Psoas muscle (tissue), 8 donors: Measurements from ENCODE around the gene TM9SF2. TPM values are rescaled to one million over a fixed set of nuclear protein-coding genes. Genes with fewer than 3 reads are reported as not detected.

Experiments
- ATAC-seq, 4 donors: fragments of 200-7000 bp; cut with Tn5 transposase; one replicate each; pipeline ENCODE4 v1.9.1; 2020; ENCODE audit warnings: moderate library complexity in 3 of 4, mild to moderate bottlenecking in 2 of 4
- DNase-seq, 2 donors: peaks; one replicate each; pipeline ENCODE4 v3.0.0-alpha.2; 2020
- H3K27ac ChIP-seq: fragments of 200-600 bp; one replicate; pipeline ENCODE4 v1.8.0; 2022
- H3K27me3 ChIP-seq, 3 donors: fragments of 200-600 bp in 1 of 3; one replicate each; pipeline versions ENCODE4 v1.6.1 to v1.8.0; 2013 to 2022; ENCODE audit warnings: low read length in 2 of 3, mild to moderate bottlenecking in 2 of 3, moderate library complexity in 1 of 3; ENCODE audit not compliant: insufficient read depth in 3 of 3
- H3K36me3 ChIP-seq, 2 donors: fragments of 200-600 bp in 1 of 2; one replicate each; pipeline versions ENCODE4 v1.6.1 to v1.8.0; 2013 to 2022; ENCODE audit warnings: low read depth in 1 of 2, mild to moderate bottlenecking in 1 of 2, moderate library complexity in 1 of 2; ENCODE audit not compliant: insufficient read depth in 1 of 2
- H3K4me1 ChIP-seq: fragments of 200-600 bp; one replicate; pipeline ENCODE4 v1.8.0; 2022
- H3K4me3 ChIP-seq: fragments of 200-600 bp; one replicate; pipeline ENCODE4 v1.8.0; 2022; ENCODE audit warnings: mild to moderate bottlenecking
- H3K9me3 ChIP-seq: fragments of 200-600 bp; one replicate; pipeline ENCODE4 v1.8.0; 2022
- WGBS, 3 donors: extraction: QIAGEN DNeasy Blood & Tissue Kit; methylation state at CpG; one replicate each; pipeline versions ENCODE4 v1.1.6 to v1.1.7; 2013; 5-methylcytosine and 5-hydroxymethylcytosine counted together
- intact Hi-C, 2 donors: fragments of 100-400 bp; cut with DNase I; formaldehyde crosslinking; loops; one replicate each; pipeline versions ENCODE4 v1.11.0 to v1.14.2; 2022
- polyA plus RNA-seq, 3 donors: library from polyadenylated mRNA; stranded (reverse); fragments of 200-250 nt; gene quantifications; one replicate each; pipeline ENCODE4 v1.2.3, GENCODE V29; 2013
- total RNA-seq, 4 donors: library from RNA; stranded (reverse); fragmentation: NEBNext Ultra II Directional in 2 of 4; extraction: Animal tissue kit (Norgen Biotek cat#: 25700) in 2 of 4; gene quantifications; one replicate each; pipeline versions ENCODE4 v1.2.1 to v1.2.4, GENCODE V29; 2021 to 2023
- TF ChIP-seq, protein P1 (sequence below): fragments of 200-600 bp; IDR thresholded peaks from one replicate; pipeline ENCODE4 v1.8.0; 2022; ENCODE audit warnings: antibody characterized with exemption
- donor health status: healthy with polysubstance abuse.
- donor health status: DM: no; HTN: no; CAD: no; lungs with moderate emphysema.
- donor health status: Bipolar disorder and iron deficiency.
- donor health status: healthy.
- donor health status: DM: yes; HTN: yes; CAD: no.
- donor health status: DM: no; HTN: no; CAD: no.
- donor health status: DM: no; HTN: no; CAD: no.
- donor health status: DM: yes; HTN: yes; CAD: no.

TM9SF2 gene
- total and polyA plus RNA-seq, 7 donors: 28.5 to 58.6 (median 42.3) TPM

DNA sequence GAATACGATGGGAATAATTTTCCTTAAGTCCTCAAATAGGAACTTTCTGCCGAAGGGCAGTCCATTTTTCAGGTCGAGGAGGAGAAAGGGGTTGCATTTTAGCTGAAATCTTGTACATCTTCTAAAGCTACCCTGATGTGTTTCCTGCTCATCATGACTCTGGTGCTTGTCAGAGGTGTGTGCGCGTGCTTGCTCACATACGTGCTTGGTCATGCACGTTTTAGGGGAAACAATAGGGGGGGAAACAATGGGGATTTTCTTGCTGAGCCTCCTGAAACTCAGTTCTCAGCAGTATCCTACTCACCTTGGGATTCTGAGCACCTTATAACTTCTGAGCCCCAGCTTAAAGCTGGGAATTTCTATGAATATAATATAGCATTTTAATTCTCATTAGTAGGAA is 44.7 kb downstream of the TM9SF2 start:
- ATAC-seq (no peak), DNase-seq (no peak)
- Histone ChIP-seq H3K4me3 (no peak overlapping the region), H3K4me1 (no peaks in the 10 kb centered on the region), H3K27ac (no peak overlapping the region), H3K9me3 (no peaks in the 10 kb centered on the region), H3K27me3 (no peaks in the 10 kb centered on the region), H3K36me3 (peaks cover 6 to 100% of the 10 kb centered on the region in 2 donors)
- intact Hi-C loops: loop anchor here in 1 of 2 donors (10.0 kb wide), 1 partner anchor 1531 kb away; no protein-coding TSS in a partner anchor
- 75 to 92% (median 90%) methylated on average over 7 of the region's 7 CpGs for WGBS, 3 donors
- TF ChIP-seq, protein P1, sequence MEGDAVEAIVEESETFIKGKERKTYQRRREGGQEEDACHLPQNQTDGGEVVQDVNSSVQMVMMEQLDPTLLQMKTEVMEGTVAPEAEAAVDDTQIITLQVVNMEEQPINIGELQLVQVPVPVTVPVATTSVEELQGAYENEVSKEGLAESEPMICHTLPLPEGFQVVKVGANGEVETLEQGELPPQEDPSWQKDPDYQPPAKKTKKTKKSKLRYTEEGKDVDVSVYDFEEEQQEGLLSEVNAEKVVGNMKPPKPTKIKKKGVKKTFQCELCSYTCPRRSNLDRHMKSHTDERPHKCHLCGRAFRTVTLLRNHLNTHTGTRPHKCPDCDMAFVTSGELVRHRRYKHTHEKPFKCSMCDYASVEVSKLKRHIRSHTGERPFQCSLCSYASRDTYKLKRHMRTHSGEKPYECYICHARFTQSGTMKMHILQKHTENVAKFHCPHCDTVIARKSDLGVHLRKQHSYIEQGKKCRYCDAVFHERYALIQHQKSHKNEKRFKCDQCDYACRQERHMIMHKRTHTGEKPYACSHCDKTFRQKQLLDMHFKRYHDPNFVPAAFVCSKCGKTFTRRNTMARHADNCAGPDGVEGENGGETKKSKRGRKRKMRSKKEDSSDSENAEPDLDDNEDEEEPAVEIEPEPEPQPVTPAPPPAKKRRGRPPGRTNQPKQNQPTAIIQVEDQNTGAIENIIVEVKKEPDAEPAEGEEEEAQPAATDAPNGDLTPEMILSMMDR: no peak

DNA sequence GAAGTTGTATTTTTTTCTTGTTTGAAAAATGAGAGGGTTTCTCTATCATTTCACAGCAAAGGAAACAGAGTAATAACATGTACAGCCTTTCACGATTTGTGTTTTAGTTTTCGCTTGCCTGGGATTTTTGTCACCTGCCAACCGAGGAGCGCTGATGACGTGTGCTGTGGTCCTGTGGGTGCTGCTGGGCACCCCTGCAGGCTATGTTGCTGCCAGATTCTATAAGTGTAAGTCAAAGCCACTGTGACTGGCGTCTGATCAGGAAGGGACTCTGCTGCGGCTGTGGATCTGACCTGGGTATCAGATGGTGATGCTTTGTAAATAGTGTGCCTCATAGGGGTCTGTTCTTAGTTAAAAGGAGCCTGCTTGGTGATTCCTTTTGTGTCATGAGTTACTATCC is 45.6 kb downstream of the TM9SF2 start:
- TF ChIP-seq, protein P1: no peak
- H3K27ac ChIP-seq: no peak overlapping the region
- H3K27me3 ChIP-seq: no peaks in the 10 kb centered on the region
- no peaks in the 10 kb centered on the region for H3K4me1 ChIP-seq
- DNase-seq: no peak
- H3K9me3 ChIP-seq: no peaks in the 10 kb centered on the region
- peaks cover 6 to 100% of the 10 kb centered on the region in 2 donors for H3K36me3 ChIP-seq
- intact Hi-C loops: loop anchor here in 1 of 2 donors (10.0 kb wide), 1 partner anchor 1532 kb away; no protein-coding TSS in a partner anchor
- H3K4me3 ChIP-seq: no peak overlapping the region
- ATAC-seq: no peak
- WGBS, 3 donors: 84 to 89% (median 88%) methylated on average over 7 of the region's 7 CpGs

DNA sequence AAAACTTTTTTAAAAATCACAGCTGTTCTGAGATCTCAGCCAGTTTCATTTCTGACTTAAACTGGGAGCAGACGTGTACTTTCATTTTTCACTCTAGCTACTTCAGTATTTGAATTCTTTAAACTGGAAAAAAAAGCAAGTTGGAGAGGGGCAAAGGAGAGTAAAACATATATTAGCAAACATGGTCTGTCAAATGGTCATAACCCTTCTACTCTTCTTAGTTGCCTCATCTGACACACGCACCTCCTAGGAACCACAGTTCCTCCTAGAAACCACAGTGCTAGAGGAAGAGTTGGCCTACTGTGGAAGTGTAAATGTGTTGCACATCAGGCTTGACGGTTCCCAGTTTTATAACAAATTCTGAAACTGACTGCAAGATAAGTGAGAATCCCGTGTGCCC is 47.2 kb downstream of the TM9SF2 start:
- DNase-seq (no peak), ATAC-seq (no peak)
- Histone ChIP-seq H3K4me3 (no peak overlapping the region), H3K4me1 (no peaks in the 10 kb centered on the region), H3K27me3 (no peaks in the 10 kb centered on the region), H3K36me3 (peaks cover 8 to 100% of the 10 kb centered on the region in 2 donors), H3K9me3 (no peaks in the 10 kb centered on the region), H3K27ac (no peak overlapping the region)
- intact Hi-C loops: loop anchor here in 1 of 2 donors (10.0 kb wide), 1 partner anchor 1534 kb away; no protein-coding TSS in a partner anchor
- 66 to 83% (median 71%) methylated on average over 4 of the region's 4 CpGs for WGBS, 3 donors
- TF ChIP-seq, protein P1: no peak

DNA sequence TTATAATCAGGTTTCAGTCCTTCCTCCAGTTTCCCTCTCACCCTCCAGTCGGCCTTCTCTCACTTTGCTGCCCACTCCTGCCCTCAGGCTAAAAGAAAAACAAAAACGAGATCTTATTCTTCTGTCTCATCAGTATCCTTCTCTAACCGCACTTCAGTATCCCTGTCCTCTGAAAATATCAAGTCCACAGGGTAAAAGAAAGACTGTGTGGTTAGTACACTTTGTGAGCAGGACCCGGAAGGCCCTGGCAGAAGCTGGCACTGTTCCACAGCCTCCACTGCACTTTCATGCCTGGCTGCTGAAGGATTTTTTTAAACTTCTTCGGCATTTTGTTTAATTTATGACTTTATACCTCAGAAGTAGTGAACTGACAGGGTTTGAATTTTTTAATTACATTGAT is 51.8 kb downstream of the TM9SF2 start:
- Histone ChIP-seq H3K4me1 (no peaks in the 10 kb centered on the region), H3K4me3 (no peak overlapping the region), H3K27me3 (no peaks in the 10 kb centered on the region), H3K36me3 (peaks cover 6 to 93% of the 10 kb centered on the region in 2 donors), H3K9me3 (no peaks in the 10 kb centered on the region), H3K27ac (no peak overlapping the region)
- intact Hi-C loops: no loop called here
- DNase-seq: no peak
- 78 to 87% (median 79%) methylated on average over 5 of the region's 5 CpGs for WGBS, 3 donors
- TF ChIP-seq, protein P1: no peak
- ATAC-seq: no peak

DNA sequence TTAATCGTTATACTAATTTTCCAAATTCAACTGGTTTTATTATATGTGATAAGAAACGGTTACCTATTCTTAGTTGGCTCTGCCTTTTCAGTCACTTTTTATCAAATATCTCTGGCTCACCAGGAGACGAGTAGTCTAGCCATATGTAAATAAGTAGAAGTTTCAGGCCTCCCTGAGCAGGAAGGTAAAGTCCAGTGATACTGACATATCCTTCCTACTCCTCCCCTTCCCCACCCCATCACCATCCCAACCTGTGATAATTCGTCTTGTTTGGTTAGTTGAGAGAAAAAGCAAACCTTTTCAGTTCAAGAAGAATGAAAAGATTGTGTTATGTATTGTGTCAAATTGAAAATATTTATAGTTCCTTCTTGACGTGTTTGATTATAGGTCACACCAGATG is 53.9 kb downstream of the TM9SF2 start:
- DNase-seq: no peak
- TF ChIP-seq, protein P1: no peak
- H3K27ac ChIP-seq: no peak overlapping the region
- H3K36me3 ChIP-seq: peaks cover 2 to 84% of the 10 kb centered on the region in 2 donors
- H3K4me3 ChIP-seq: no peak overlapping the region
- no peak for ATAC-seq
- 83 to 86% (median 83%) methylated on average over 5 of the region's 5 CpGs for WGBS, 3 donors
- no peaks in the 10 kb centered on the region for H3K27me3 ChIP-seq
- H3K9me3 ChIP-seq: no peaks in the 10 kb centered on the region
- intact Hi-C loops: no loop called here
- H3K4me1 ChIP-seq: no peaks in the 10 kb centered on the region
